Left lobe of liver (tissue), 2 donors: ENCODE data around the gene PRKAR1A. TPM values are rescaled to one million over a fixed set of nuclear protein-coding genes. Genes with fewer than 3 reads are reported as not detected.
A peak's percentile ranks its signal among the peaks of the same experiment; 100 is the strongest.

Experiments
- ATAC-seq: fragments of 200-7000 bp; cut with Tn5 transposase; one replicate; pipeline ENCODE4 v1.9.1; 2020; ENCODE audit warnings: mild to moderate bottlenecking, moderate library complexity
- DNase-seq: peaks from one replicate; pipeline ENCODE4 v3.0.0-alpha.2; 2020; ENCODE audit warnings: low spot score
- total RNA-seq: library from RNA; stranded (reverse); gene quantifications from one replicate; pipeline ENCODE4 v1.2.1, GENCODE V29; 2021
- donor health status: DM: no; HTN: no; CAD: no; lungs with moderate emphysema.
- donor health status: DM: no; HTN: yes; CAD: no.

PRKAR1A gene
- total RNA-seq, 1 donor from 2014 or later = 116 TPM

DNA sequence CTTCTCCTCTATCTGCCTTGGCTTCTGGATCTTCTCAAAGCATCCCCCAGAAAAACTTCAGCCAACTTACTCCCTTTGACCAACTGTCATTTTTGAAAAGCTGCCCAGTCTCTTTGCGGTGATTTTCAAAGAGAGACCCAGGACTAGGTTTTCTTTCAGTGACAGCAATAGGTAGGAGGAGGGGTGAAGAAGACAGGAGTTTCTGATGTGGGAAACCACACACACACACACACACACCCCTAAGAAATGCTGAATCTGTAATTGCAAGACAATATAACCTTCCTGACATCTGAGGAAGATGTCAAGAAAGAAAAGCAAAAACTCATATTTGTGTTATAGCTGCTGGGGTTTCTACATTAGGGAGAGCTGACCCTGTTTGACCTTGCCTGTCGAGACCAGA is 83.8 kb downstream of the PRKAR1A start:
- ATAC-seq (no peak), DNase-seq (no peak)

GRCh38 chr17:68596411-68596945 is 84.2 kb downstream of the PRKAR1A start:
- no peak for DNase-seq
- ATAC-seq = no peak

DNA sequence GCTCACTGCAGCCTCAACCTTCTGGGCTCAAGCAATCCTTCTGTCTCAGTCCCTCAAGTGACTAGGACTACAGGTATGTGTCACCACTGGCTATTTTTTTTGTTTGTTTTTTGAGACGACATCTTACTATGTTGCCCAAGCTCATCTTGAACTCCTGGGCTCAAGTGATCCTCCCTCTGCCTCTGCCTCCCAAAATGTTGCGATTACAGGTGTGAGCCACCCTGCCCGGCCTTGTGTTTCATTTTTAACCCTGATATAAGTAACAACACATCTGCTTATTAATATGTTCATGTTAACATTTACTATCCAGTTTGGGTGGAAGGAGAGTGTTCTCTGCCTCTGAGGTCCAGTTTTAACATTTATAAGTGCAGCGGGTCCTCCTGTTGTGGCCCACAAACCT is 85.8 kb downstream of the PRKAR1A start:
- DNase-seq (no peak), ATAC-seq (no peak)

- no peak for DNase-seq
- ATAC-seq = no peak
These were observed 86.3 kb downstream of the PRKAR1A start for GRCh38 chr17:68598545-68598961.

- DNase-seq = no peak
- ATAC-seq = no peak
These were observed 86.9 kb downstream of the PRKAR1A start for GRCh38 chr17:68599091-68599490.

GRCh38 chr17:68599552-68600066 is 87.4 kb downstream of the PRKAR1A start:
- no peak for DNase-seq
- peak; percentile 2 for ATAC-seq

DNA sequence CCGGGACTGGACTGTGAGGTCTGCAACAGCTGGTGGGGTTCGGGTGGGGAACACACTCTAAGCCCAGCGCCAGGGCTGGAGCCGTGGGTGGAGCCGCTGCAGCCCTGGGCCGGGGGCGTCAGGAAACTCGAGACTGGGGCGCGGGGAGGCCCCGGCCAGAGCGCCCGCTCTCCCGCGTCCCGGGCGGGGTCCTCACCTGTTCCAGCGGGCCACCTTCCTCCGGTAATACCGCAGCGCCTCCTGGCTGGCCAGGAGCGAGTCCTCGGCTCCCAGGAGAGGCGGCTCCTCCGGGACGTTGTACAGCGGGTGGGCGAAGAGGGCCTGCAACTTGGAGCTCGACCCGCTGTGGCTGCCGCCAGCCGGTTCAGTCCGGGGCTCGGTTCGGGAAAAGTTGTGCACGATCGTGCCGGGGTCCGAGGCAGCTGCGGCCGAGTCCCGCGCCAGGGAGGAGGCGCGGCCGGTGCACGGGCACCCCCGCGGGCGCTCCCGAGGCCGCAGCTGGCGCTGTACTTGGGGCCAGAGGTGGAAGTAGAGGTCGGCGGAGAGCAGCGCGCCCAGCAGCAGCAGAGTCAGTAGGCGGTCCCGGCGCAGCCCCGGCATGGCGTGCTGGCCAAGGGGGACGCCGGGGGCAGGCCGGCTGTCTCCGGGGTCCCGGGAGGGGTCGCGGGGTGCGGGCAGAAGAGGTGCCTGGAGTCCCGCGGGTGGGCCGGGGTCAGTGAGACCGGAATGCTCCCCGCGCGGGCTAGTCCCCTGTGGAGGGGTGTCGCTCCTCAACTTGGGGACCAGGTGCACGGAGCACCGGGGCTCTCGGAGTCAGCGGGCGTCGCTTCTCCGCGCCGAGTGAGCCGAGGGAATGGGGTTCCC is 88.1 kb downstream of the PRKAR1A start:
- DNase-seq = peak; percentile 75
- ATAC-seq = peak; percentile 69

Other genes with a start within 250 kb of the PRKAR1A start
- 0.40 TPM for gene SLC16A6, start 221.3 kb upstream of the PRKAR1A start, total RNA-seq
- gene ARSG, start 220.9 kb upstream of the PRKAR1A start, total RNA-seq = 3.4 TPM
- gene WIPI1, start 54.9 kb upstream of the PRKAR1A start, total RNA-seq = 24.9 TPM
- gene FAM20A, start 88.9 kb downstream of the PRKAR1A start, total RNA-seq = 52.4 TPM